H1 (cell line): ENCODE measurements around the gene POU3F2. TPM values are rescaled to one million over a fixed set of nuclear protein-coding genes. Genes with fewer than 3 reads are reported as not detected.

Source experiments
- CTCF ChIA-PET: fragments of 300-600 bp; sonication (Branson Sonifier 250); formaldehyde crosslinking; loops from one replicate; lab custom pipeline; 2021; ENCODE audit not compliant: partially characterized antibody; lab: Charles Lee
- POLR2A ChIA-PET: fragments of 300-600 bp; sonication (Branson Sonifier 250); formaldehyde crosslinking; loops from one replicate; lab custom pipeline; 2021; ENCODE audit warnings: inconsistent platforms; ENCODE audit not compliant: partially characterized antibody; lab: Charles Lee
- DNase-seq, 2 experiments: peaks; one replicate each; pipeline versions ENCODE4 v3.0.0 to v3.0.0-alpha.2; 2010 to 2022; ENCODE audit warnings: low spot score in 2 of 2, low read depth in 1 of 2, mixed read lengths in 1 of 2
- FAIRE-seq: peaks from 2 replicates; lab custom pipeline; 2011; peaks lifted over from hg19 to GRCh38; lab: Jason Lieb, UNC
- H2AFZ ChIP-seq: 2 replicates; pipeline ENCODE4 v1.8.1; 2012; ENCODE audit warnings: low read length, inconsistent platforms
- H2AK5ac ChIP-seq: 2 replicates; pipeline ENCODE4 v1.6.1; 2013; ENCODE audit warnings: low read depth, low read length
- H2BK120ac ChIP-seq: replicated peaks from 2 replicates; pipeline ENCODE3; 2013; ENCODE audit warnings: low read depth, low read length, inconsistent platforms
- H2BK12ac ChIP-seq: 2 replicates; pipeline ENCODE4 v1.6.1; 2013; ENCODE audit warnings: low read depth, low read length
- H2BK15ac ChIP-seq: 2 replicates; pipeline ENCODE4 v1.6.1; 2013; ENCODE audit warnings: low read length
- H2BK20ac ChIP-seq: 2 replicates; pipeline ENCODE4 v1.6.1; 2013; ENCODE audit warnings: low read length
- H2BK5ac ChIP-seq: 2 replicates; pipeline ENCODE4 v1.6.1; 2013; ENCODE audit warnings: low read depth, low read length
- H3K14ac ChIP-seq: 2 replicates; pipeline ENCODE4 v1.6.1; 2013; ENCODE audit warnings: inconsistent platforms; ENCODE audit not compliant: insufficient read length
- H3K18ac ChIP-seq: 2 replicates; pipeline ENCODE4 v1.6.1; 2013; ENCODE audit warnings: low read length; ENCODE audit errors: extremely low read depth
- H3K23ac ChIP-seq: 2 replicates; pipeline ENCODE4 v1.6.1; 2013; ENCODE audit warnings: inconsistent platforms; ENCODE audit not compliant: insufficient read length
- H3K23me2 ChIP-seq: 2 replicates; pipeline ENCODE4 v1.6.1; 2013; ENCODE audit warnings: low read depth, low read length
- H3K27ac ChIP-seq: 2 replicates; pipeline ENCODE4 v1.6.1; 2011; ENCODE audit warnings: low read depth, low read length, inconsistent platforms
- H3K27me3 ChIP-seq, 4 experiments: replicated peaks in 1 of 4; 1 replicate in 1 of 4; 2 replicates in 3 of 4; pipeline versions ENCODE4 v1.6.1 to v1.8.1; 2011 to 2013; ENCODE audit warnings: low read length in 3 of 4, mild to moderate bottlenecking in 3 of 4, inconsistent platforms in 2 of 4, mixed read lengths in 2 of 4, moderate library complexity in 1 of 4; ENCODE audit not compliant: control insufficient read depth in 3 of 4, insufficient read depth in 3 of 4; ENCODE audit errors: extremely low read depth in 1 of 4
- H3K36me3 ChIP-seq, 4 experiments: 2 replicates each; pipeline versions ENCODE4 v1.6.1 to v1.8.1; 2011 to 2013; ENCODE audit warnings: mild to moderate bottlenecking in 4 of 4, low read length in 3 of 4, moderate library complexity in 2 of 4, control low read depth in 1 of 4, inconsistent platforms in 1 of 4; ENCODE audit not compliant: insufficient read depth in 4 of 4, control insufficient read depth in 2 of 4
- H3K4ac ChIP-seq: replicated peaks from 2 replicates; pipeline ENCODE3; 2013; ENCODE audit warnings: low read length, low read depth, mixed read lengths, inconsistent platforms; ENCODE audit not compliant: insufficient read length
- H3K4me1 ChIP-seq, 4 experiments: replicated peaks in 1 of 4; 1 replicate in 1 of 4; 2 replicates in 3 of 4; pipeline versions ENCODE4 v1.6.1 to v1.8.1; 2011 to 2013; ENCODE audit warnings: low read length in 3 of 4, inconsistent platforms in 2 of 4, mixed read lengths in 1 of 4; ENCODE audit not compliant: insufficient read depth in 4 of 4, control insufficient read depth in 3 of 4
- H3K4me2 ChIP-seq, 2 experiments: 2 replicates each; pipeline versions ENCODE4 v1.6.1 to v1.8.1; 2011 to 2013; ENCODE audit warnings: low read depth in 2 of 2, low read length in 2 of 2, control low read depth in 1 of 2, inconsistent platforms in 1 of 2, mild to moderate bottlenecking in 1 of 2; ENCODE audit not compliant: insufficient read depth in 1 of 2
- H3K4me3 ChIP-seq, 4 experiments: fragments of 200-600, 300-600 bp in 1 of 4; sonication (generic), shearing (Covaris generic), sonication (Bioruptor Twin) in 1 of 4; 2 replicates each; pipeline versions ENCODE4 v1.5.1 to v1.8.1; 2011 to 2016; ENCODE audit warnings: low read length in 4 of 4, low read depth in 3 of 4, control low read depth in 2 of 4, inconsistent platforms in 2 of 4, mild to moderate bottlenecking in 2 of 4, mixed read lengths in 1 of 4, moderate library complexity in 1 of 4; ENCODE audit not compliant: insufficient read depth in 2 of 4; ENCODE audit errors: extremely low read depth in 1 of 4
- H3K56ac ChIP-seq: replicated peaks from 2 replicates; pipeline ENCODE3; 2013; ENCODE audit warnings: low read depth, mild to moderate bottlenecking, mixed read lengths, low read length, inconsistent platforms; ENCODE audit not compliant: insufficient read length
- H3K79me1 ChIP-seq: 2 replicates; pipeline ENCODE4 v1.6.1; 2013; ENCODE audit warnings: low read depth, low read length, control low read depth
- H3K79me2 ChIP-seq, 2 experiments: 2 replicates each; pipeline versions ENCODE4 v1.6.1 to v1.8.1; 2012 to 2013; ENCODE audit warnings: low read length in 2 of 2, mild to moderate bottlenecking in 2 of 2, inconsistent platforms in 1 of 2; ENCODE audit not compliant: insufficient read depth in 2 of 2, control insufficient read depth in 1 of 2
- H3K9ac ChIP-seq, 4 experiments: replicated peaks in 1 of 4; 1 replicate in 1 of 4; 2 replicates in 3 of 4; pipeline versions ENCODE4 v1.6.1 to v1.8.1; 2011 to 2013; ENCODE audit warnings: low read depth in 3 of 4, low read length in 3 of 4, control low read depth in 2 of 4, mild to moderate bottlenecking in 2 of 4, moderate library complexity in 2 of 4, inconsistent platforms in 1 of 4; ENCODE audit errors: extremely low read depth in 1 of 4
- H3K9me3 ChIP-seq, 2 experiments: 2 replicates each; pipeline versions ENCODE4 v1.6.1 to v1.8.1; 2012 to 2013; ENCODE audit warnings: mild to moderate bottlenecking in 2 of 2, moderate library complexity in 2 of 2, control low read depth in 1 of 2, inconsistent platforms in 1 of 2, low read depth in 1 of 2, low read length in 1 of 2, mixed read lengths in 1 of 2; ENCODE audit not compliant: insufficient read depth in 2 of 2
- H4K20me1 ChIP-seq, 2 experiments: replicated peaks in 1 of 2; 2 replicates each; pipeline versions ENCODE3 to v1.8.1; 2011 to 2013; ENCODE audit warnings: inconsistent platforms in 2 of 2, low read length in 2 of 2, mild to moderate bottlenecking in 1 of 2; ENCODE audit not compliant: insufficient read depth in 2 of 2, control insufficient read depth in 1 of 2
- H4K5ac ChIP-seq: 2 replicates; pipeline ENCODE4 v1.6.1; 2013; ENCODE audit warnings: low read length, low read depth, mixed read lengths, inconsistent platforms; ENCODE audit not compliant: insufficient read length
- H4K8ac ChIP-seq: 2 replicates; pipeline ENCODE4 v1.8.0; 2013; ENCODE audit warnings: mild to moderate bottlenecking, moderate library complexity, low read length, inconsistent platforms; ENCODE audit not compliant: insufficient read depth; ENCODE audit errors: extremely low read depth
- H4K91ac ChIP-seq: replicated peaks from 2 replicates; pipeline ENCODE3; 2013; ENCODE audit warnings: low read length, mixed read lengths, inconsistent platforms; ENCODE audit not compliant: insufficient read length
- BCL11A ChIP-seq, 2 experiments: IDR thresholded peaks; one replicate each; pipeline ENCODE4 v1.6.1; 2011; ENCODE audit warnings: low read depth in 2 of 2, low read length in 2 of 2, mild to moderate bottlenecking in 2 of 2
- CBX8 ChIP-seq: fragments of 300-800, 300-1000 bp; sonication (generic); IDR thresholded peaks from 2 replicates; pipeline ENCODE4 v1.7.1; 2016; ENCODE audit warnings: low read depth, low read length, borderline replicate concordance
- CTBP2 ChIP-seq: IDR thresholded peaks from 2 replicates; pipeline ENCODE4 v1.7.0; 2011; ENCODE audit warnings: borderline replicate concordance, mild to moderate bottlenecking, moderate library complexity, mixed read lengths, low read length; ENCODE audit not compliant: insufficient read depth, insufficient read length
- FOSL1 ChIP-seq: IDR thresholded peaks from 2 replicates; pipeline ENCODE4 v1.6.1; 2011; ENCODE audit warnings: mild to moderate bottlenecking, low read depth, low read length, moderate library complexity; ENCODE audit not compliant: insufficient read depth
- GABPA ChIP-seq: IDR thresholded peaks from 2 replicates; pipeline ENCODE4 v1.6.1; 2011; ENCODE audit warnings: mild to moderate bottlenecking, low read length, moderate library complexity, borderline replicate concordance; ENCODE audit not compliant: insufficient read depth
- GTF2F1 ChIP-seq: IDR thresholded peaks from 2 replicates; pipeline ENCODE4 v1.6.1; 2012; ENCODE audit warnings: low read depth, low read length, improper control_type of control experiment, borderline replicate concordance
- KDM1A ChIP-seq: fragments of 200-600, 300-600 bp; sonication (generic); IDR thresholded peaks from 2 replicates; pipeline ENCODE4 v1.7.1; 2016; ENCODE audit warnings: mild to moderate bottlenecking, low read length, borderline replicate concordance
- MAFK ChIP-seq: IDR thresholded peaks from 2 replicates; pipeline ENCODE4 v1.6.1; 2012; ENCODE audit warnings: low read depth, mild to moderate bottlenecking, improper control_type of control experiment, low read length
- POLR2AphosphoS5 ChIP-seq: IDR thresholded peaks from 2 replicates; pipeline ENCODE4 v1.6.1; 2011; ENCODE audit warnings: low read depth, low read length
- RFX5 ChIP-seq: IDR thresholded peaks from 2 replicates; pipeline ENCODE4 v1.6.1; 2011; ENCODE audit warnings: low read depth, low read length, improper control_type of control experiment, borderline replicate concordance
- TEAD4 ChIP-seq: IDR thresholded peaks from 2 replicates; pipeline ENCODE4 v1.6.1; 2012; ENCODE audit warnings: low read depth, low read length, inconsistent platforms, mixed read lengths
- ZNF274 ChIP-seq: IDR thresholded peaks from 2 replicates; pipeline ENCODE4 v1.7.0; 2012; ENCODE audit warnings: low read length, borderline replicate concordance; ENCODE audit errors: extremely low read depth
- WGBS, 2 experiments: shearing (Covaris generic) in 1 of 2; methylation state at CpG; one replicate each; pipeline versions ENCODE4 v1.1.6 to v1.1.7; 2013 to 2015; ENCODE audit warnings: low lambda C conversion rate in 2 of 2, mixed read lengths in 2 of 2, inconsistent platforms in 1 of 2, low coverage in 1 of 2, missing lambda C conversion rate in 1 of 2; ENCODE audit not compliant: insufficient replicate concordance in 2 of 2, insufficient coverage in 1 of 2, insufficient read length in 1 of 2; ENCODE audit errors: extremely low coverage in 1 of 2, missing lambda C conversion rate in 1 of 2; 5-methylcytosine and 5-hydroxymethylcytosine counted together
- polyA plus RNA-seq, 7 experiments: library from polyadenylated mRNA; depleted of rRNA in 3 of 7; stranded (reverse) in 5 of 7; unstranded in 2 of 7; fragments of >200 nt in 5 of 7; fragments of 200-250 nt in 2 of 7; gene quantifications; 1 replicate in 5 of 7; 2 replicates in 1 of 7; 4 replicates in 1 of 7; pipeline versions ENCODE4 v1.2.1 to v1.2.3, GENCODE V29; 2011 to 2013; ENCODE audit warnings: missing spikeins in 2 of 7, mixed read lengths in 2 of 7
- total RNA-seq: library from RNA; stranded (reverse); fragmentation: NEBNext Ultra II Directional; extraction: Animal tissue kit (Norgen Biotek cat#: 25700); gene quantifications from 2 replicates; pipeline ENCODE4 v1.2.1, GENCODE V29; 2021

POU3F2 gene
- total and polyA plus RNA-seq, 2 of the 8 experiments (the other 6 are each of a cell fraction or from before 2014, with no cell fraction given), result 0.09 to 0.35 TPM

- H3K9me3 ChIP-seq, result no peaks in the 10 kb centered on the region
- no peak for FAIRE-seq
- H2AFZ ChIP-seq, result no peak overlapping the region
- WGBS, 2 experiments, result 92% methylated on average over 4 of the region's 4 CpGs; no CpG with 5 or more reads in 1 of the 2 experiments
- H2BK15ac ChIP-seq, result no peak overlapping the region
- CTCF ChIA-PET, result interaction anchor here (1.2 kb wide), 1 partner anchor 311 kb away, joined by 3 read pairs; no protein-coding TSS in a partner anchor
- H4K91ac ChIP-seq, result no peak overlapping the region
- H3K23me2 ChIP-seq, result no peaks in the 10 kb centered on the region
- H3K56ac ChIP-seq, result no peak overlapping the region
- no peak overlapping the region for H3K14ac ChIP-seq
- POLR2A ChIA-PET, result no interaction called here
- H3K4me3 ChIP-seq, result no peak overlapping the region
- no peak overlapping the region for H4K8ac ChIP-seq
- H2AK5ac ChIP-seq, result no peak overlapping the region
- DNase-seq, result no peak
- H3K4ac ChIP-seq, result no peak overlapping the region
- H4K20me1 ChIP-seq, result no peaks in the 10 kb centered on the region
- H3K79me2 ChIP-seq, result no peaks in the 10 kb centered on the region
- H3K4me1 ChIP-seq, result no peaks in the 10 kb centered on the region
- H2BK20ac ChIP-seq, result no peak overlapping the region
- no peak overlapping the region for H3K9ac ChIP-seq
- H2BK5ac ChIP-seq, result no peak overlapping the region
- H3K79me1 ChIP-seq, result no peaks in the 10 kb centered on the region
- no peak overlapping the region for H2BK120ac ChIP-seq
- H2BK12ac ChIP-seq, result no peak overlapping the region
- no peak overlapping the region; a peak in 1 of 4 replicates for H3K4me2 ChIP-seq
- TF ChIP-seq TEAD4, result no peak
- no peak for TF ChIP-seq CTBP2
- no peak for TF ChIP-seq RFX5
- TF ChIP-seq KDM1A, result no peak
- no peak for TF ChIP-seq MAFK
- TF ChIP-seq POLR2AphosphoS5, result no peak
- no peak for TF ChIP-seq BCL11A (IDR thresholded peaks at IDR 0.05; ENCODE audit: low read depth in 2 of 2, low read length in 2 of 2)
- TF ChIP-seq GABPA, result no peak
- TF ChIP-seq FOSL1, result no peak
- TF ChIP-seq CBX8, result no peak
- no peak for TF ChIP-seq ZNF274
- no peak for TF ChIP-seq GTF2F1
- TF ChIP-seq, all 59 proteins: peak for 0
- H3K36me3 ChIP-seq, result no peaks in the 10 kb centered on the region
- H3K27ac ChIP-seq, result no peak overlapping the region
- H3K27me3 ChIP-seq, result no peaks in the 10 kb centered on the region
- H3K18ac ChIP-seq, result no peak overlapping the region
- H4K5ac ChIP-seq, result no peak overlapping the region
- H3K23ac ChIP-seq, result no peak overlapping the region
These were observed 25.7 kb upstream of the POU3F2 start for GRCh38 chr6:98808541-98809210.
